ENCODE results near the gene MS4A15.
"Not testable (repeated sequence)": the region's sequence is repeated elsewhere in the genome, so short reads cannot be mapped to it uniquely, and the experiment has no call there.

GRCh38 chr11:60713423-60713822 is 43.2 kb upstream of the MS4A15 start:
- TF ChIP-seq CTCF (IDR thresholded peaks at IDR 0.05; ENCODE audit: insufficient read depth, low read depth, low read length); EZH2 (IDR thresholded peaks at IDR 0.05; ENCODE audit: insufficient read depth, low read length): not testable (repeated sequence)

Measured in astrocyte (in vitro differentiated cells and primary cell).